ENCODE results near the gene NRP1.

Gene NRP1

DNA sequence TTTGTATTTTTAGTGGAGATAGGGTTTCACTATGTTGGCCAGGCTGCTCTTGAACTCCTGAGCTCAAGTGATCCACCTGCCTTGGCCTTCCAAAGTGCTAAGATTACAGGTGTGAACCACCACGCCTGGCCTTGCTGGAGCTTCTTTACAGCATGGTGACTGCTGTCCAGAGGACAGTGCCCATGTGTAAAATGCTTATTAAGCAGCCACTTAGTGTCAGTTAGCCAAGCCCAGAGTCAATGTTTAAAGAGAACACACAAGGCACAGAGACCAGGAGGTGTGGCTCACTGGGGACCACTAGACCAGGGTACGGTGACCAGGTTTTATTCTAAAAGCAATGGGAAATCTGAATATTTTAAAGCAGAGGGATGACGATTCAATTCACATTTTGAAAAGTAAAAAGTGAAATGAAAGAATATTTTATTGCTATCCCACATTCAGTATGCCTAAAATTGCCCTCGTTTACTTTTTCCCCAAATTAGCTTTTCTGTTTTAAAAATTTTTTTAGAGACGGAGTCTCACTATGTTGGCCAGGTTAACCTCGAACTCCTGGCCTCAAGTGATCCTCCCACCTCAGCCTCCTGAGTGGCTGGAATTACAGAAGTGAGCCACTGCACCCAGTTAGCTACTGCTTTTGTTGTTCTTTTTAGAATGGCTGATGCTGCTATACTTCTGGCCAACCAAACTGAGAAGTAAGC is 172.8 kb downstream of the NRP1 start:
- Histone ChIP-seq H3K4me3 (ENCODE audit: low read length in 2 of 2) (no peak overlapping the region), H3K4me1 (ENCODE audit: control insufficient read depth, insufficient read depth, low read length) (no peaks in the 10 kb centered on the region), H3K27ac (ENCODE audit: low read length) (no peak overlapping the region), H3K36me3 (ENCODE audit: control insufficient read depth in 2 of 2, insufficient read depth in 2 of 2, low read length in 2 of 2) (no peaks in the 10 kb centered on the region), H3K9me3 (ENCODE audit: control insufficient read depth in 2 of 2, low read length in 2 of 2) (peaks cover 0 to 2% of the 10 kb centered on the region in 2 donors), H3K27me3 (ENCODE audit: control insufficient read depth in 1 of 2, insufficient read depth in 2 of 2, low read length in 2 of 2) (no peaks in the 10 kb centered on the region), H3K9ac (ENCODE audit: low read length in 2 of 2) (no peak overlapping the region)

DNA sequence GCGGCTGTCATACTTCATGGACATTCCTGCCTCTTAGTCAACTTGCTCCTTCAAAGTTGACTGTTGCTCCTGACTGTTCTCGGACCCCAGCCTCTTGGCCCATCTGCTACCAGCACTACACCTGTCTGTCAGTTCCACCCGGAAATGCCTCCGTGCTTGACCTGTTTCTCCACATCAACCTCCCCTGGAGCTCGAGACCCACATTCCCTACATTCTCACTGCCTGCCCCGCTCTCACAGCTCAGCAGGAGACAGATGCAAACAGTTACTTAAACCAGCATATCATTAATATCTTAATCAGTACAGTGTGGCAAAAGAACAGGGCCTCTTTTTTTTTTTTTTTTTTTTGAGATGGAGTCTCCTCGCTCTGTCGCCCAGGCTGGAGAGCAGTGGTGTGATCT is 174.3 kb downstream of the NRP1 start:
- Histone ChIP-seq H3K27me3 (ENCODE audit: control insufficient read depth in 1 of 2, insufficient read depth in 2 of 2, low read length in 2 of 2) (no peaks in the 10 kb centered on the region), H3K4me1 (ENCODE audit: control insufficient read depth, insufficient read depth, low read length) (no peaks in the 10 kb centered on the region), H3K4me3 (ENCODE audit: low read length in 2 of 2) (no peak overlapping the region), H3K9ac (ENCODE audit: low read length in 2 of 2) (no peak overlapping the region), H3K9me3 (ENCODE audit: control insufficient read depth in 2 of 2, low read length in 2 of 2) (no peaks in the 10 kb centered on the region), H3K36me3 (ENCODE audit: control insufficient read depth in 2 of 2, insufficient read depth in 2 of 2, low read length in 2 of 2) (no peaks in the 10 kb centered on the region), H3K27ac (ENCODE audit: low read length) (no peak overlapping the region)

DNA sequence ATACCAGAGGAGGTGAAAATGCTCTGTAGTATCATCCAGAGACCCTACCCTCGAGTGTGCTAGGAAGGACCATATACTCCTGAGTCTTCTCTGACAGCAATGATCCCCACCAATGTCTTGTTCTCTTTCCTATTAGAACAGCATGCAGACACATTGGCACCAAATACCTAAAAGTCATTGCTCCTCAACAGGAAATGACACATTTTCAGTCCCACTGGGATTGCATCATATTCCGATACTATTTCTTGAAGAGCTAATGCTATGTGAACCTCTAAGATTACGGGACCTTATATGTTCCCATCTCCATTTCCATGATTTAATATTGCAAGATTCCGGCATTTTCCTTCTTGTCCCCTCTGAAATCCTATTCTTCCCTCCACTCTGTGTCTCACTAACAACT is 177.4 kb downstream of the NRP1 start:
- no peak overlapping the region for H3K9ac ChIP-seq (ENCODE audit: low read length in 2 of 2)
- H3K27ac ChIP-seq (ENCODE audit: low read length): no peak overlapping the region

DNA sequence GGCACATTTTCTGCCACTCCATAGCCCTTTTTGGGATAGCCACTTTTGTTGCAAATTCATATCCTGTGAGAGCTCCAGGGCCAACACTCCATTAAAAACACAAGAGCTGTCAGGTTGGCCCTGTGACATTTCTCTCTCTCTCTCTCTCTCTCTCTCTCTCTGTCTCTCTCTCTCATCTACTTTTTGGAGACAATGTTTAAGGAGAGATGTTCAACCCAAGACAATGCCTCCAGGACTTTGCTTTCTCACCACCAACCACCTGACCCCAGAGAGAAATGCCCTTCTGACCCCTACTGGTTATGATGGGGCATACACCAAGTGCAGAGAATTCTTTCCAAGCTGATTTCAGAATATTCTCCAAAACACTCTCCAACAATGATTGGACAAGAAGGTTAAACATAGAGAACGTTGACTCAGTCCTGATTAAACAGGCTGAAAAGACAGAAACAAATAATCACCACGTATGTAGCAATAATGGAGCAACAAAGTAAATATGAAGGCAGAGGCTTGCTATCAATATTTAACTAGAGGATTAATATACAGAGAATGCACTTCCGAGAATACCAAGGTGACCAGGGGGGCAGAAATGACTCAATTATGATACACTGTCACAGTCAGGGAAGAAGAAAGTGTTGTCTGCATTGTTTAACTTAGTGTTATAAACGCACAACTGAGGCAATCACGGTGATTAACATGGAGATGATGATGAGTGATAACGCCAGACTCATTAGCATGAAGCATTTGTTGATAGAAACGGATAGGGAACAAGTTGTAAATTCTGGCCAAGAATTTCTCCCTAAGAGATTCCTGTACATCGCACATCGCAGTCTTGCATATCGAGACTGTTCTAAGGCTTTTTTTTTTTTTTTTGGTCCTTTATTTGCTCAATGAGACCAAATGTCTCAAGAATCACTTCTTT is 178.5 kb downstream of the NRP1 start:
- Histone ChIP-seq H3K27ac (ENCODE audit: low read length) (no peak overlapping the region), H3K4me1 (ENCODE audit: control insufficient read depth, insufficient read depth, low read length) (no peaks in the 10 kb centered on the region), H3K9ac (ENCODE audit: low read length in 2 of 2) (no peak overlapping the region)

More for the DNA sequence above, 177.4 kb downstream of the NRP1 start:
- Histone ChIP-seq H3K36me3 (ENCODE audit: control insufficient read depth in 2 of 2, insufficient read depth in 2 of 2, low read length in 2 of 2) (no peaks in the 10 kb centered on the region), H3K27me3 (ENCODE audit: control insufficient read depth in 1 of 2, insufficient read depth in 2 of 2, low read length in 2 of 2) (no peaks in the 10 kb centered on the region), H3K9me3 (ENCODE audit: control insufficient read depth in 2 of 2, low read length in 2 of 2) (no peaks in the 10 kb centered on the region), H3K4me1 (ENCODE audit: control insufficient read depth, insufficient read depth, low read length) (no peaks in the 10 kb centered on the region), H3K4me3 (ENCODE audit: low read length in 2 of 2) (no peak overlapping the region)

DNA sequence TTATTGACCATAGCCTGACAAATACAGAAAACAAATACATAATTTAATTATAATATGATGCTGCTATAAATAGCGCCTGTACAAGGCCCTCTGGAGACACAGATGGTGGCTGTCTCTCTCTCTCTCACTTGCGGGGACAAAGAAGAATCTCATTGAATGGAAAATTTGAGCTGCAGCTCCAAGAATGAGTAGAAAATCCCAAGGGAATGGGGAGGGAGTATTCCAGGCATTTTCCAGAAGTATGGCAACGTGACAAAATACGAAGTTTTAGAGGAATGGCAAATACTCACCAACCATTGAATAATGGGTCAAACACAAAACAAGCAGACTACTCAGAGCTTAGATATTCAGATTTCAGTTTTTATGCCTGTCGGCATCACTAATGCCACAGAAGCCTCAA is 179.9 kb downstream of the NRP1 start:
- Histone ChIP-seq H3K36me3 (ENCODE audit: control insufficient read depth in 2 of 2, insufficient read depth in 2 of 2, low read length in 2 of 2) (no peaks in the 10 kb centered on the region), H3K27me3 (ENCODE audit: control insufficient read depth in 1 of 2, insufficient read depth in 2 of 2, low read length in 2 of 2) (no peaks in the 10 kb centered on the region), H3K9ac (ENCODE audit: low read length in 2 of 2) (no peak overlapping the region), H3K4me3 (ENCODE audit: low read length in 2 of 2) (no peak overlapping the region), H3K27ac (ENCODE audit: low read length) (no peak overlapping the region), H3K9me3 (ENCODE audit: control insufficient read depth in 2 of 2, low read length in 2 of 2) (no peaks in the 10 kb centered on the region), H3K4me1 (ENCODE audit: control insufficient read depth, insufficient read depth, low read length) (no peaks in the 10 kb centered on the region)

More for the DNA sequence above, 178.5 kb downstream of the NRP1 start:
- Histone ChIP-seq H3K27me3 (ENCODE audit: control insufficient read depth in 1 of 2, insufficient read depth in 2 of 2, low read length in 2 of 2) (no peaks in the 10 kb centered on the region), H3K9me3 (ENCODE audit: control insufficient read depth in 2 of 2, low read length in 2 of 2) (no peaks in the 10 kb centered on the region), H3K4me3 (ENCODE audit: low read length in 2 of 2) (no peak overlapping the region), H3K36me3 (ENCODE audit: control insufficient read depth in 2 of 2, insufficient read depth in 2 of 2, low read length in 2 of 2) (no peaks in the 10 kb centered on the region)

DNA sequence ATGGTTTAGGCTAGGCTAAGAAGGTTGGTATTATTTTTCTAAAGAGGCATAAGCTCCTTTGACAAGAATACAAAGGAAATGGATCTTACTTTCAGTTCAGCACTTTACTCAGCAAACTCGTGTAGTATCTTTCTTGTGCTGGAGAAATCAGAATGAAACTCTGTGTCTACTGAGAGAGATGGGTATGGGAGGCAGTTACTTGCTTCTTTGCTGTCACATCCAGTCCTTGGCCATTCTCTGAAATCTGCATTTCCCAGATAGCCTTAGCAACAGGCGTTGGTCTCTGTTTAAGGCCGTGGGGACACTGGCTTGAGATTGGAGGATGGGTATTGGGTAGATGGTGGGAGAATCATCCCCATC is 180.5 kb downstream of the NRP1 start:
- no peaks in the 10 kb centered on the region for H3K4me1 ChIP-seq (ENCODE audit: control insufficient read depth, insufficient read depth, low read length)
- H3K36me3 ChIP-seq (ENCODE audit: control insufficient read depth in 2 of 2, insufficient read depth in 2 of 2, low read length in 2 of 2): no peaks in the 10 kb centered on the region
- no peaks in the 10 kb centered on the region for H3K27me3 ChIP-seq (ENCODE audit: control insufficient read depth in 1 of 2, insufficient read depth in 2 of 2, low read length in 2 of 2)
- no peak overlapping the region for H3K4me3 ChIP-seq (ENCODE audit: low read length in 2 of 2)
- H3K9ac ChIP-seq (ENCODE audit: low read length in 2 of 2): no peak overlapping the region
- H3K9me3 ChIP-seq (ENCODE audit: control insufficient read depth in 2 of 2, low read length in 2 of 2): no peaks in the 10 kb centered on the region
- H3K27ac ChIP-seq (ENCODE audit: low read length): no peak overlapping the region

DNA sequence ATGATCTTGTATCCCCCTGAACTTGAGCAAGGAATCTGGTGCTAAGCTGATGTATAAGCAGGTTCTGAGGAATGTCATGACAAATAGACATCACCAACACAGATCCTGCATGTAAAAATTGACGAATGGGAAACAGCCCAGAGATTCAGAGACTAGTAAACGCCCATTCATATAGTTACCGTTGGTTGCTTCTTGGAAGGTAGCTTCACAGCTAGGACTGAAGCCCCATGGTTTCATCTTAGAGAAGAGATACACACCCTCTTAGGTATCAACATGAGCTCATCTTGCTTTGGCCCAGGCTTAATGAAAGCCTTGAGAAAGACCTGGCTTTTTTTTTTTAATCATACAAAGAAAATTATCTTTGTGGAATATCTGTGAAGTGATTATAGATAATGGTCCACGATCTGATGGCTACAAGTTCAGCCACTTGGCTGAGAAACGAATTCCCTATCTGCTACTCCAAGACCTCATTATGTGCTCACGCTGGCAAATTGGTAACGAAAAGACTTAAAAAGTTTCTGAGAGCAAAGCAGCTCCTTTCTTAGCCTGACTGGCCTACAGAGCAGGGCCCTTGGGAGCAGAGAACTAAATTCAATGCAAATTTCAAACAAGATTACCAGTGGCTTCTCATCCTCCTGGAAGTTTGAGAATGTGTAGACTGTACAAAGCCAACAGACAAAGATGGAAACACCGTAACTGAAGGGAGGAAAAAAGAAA is 181.1 kb downstream of the NRP1 start:
- H3K36me3 ChIP-seq (ENCODE audit: control insufficient read depth in 2 of 2, insufficient read depth in 2 of 2, low read length in 2 of 2): no peaks in the 10 kb centered on the region
- H3K4me3 ChIP-seq (ENCODE audit: low read length in 2 of 2): no peak overlapping the region
- H3K27me3 ChIP-seq (ENCODE audit: control insufficient read depth in 1 of 2, insufficient read depth in 2 of 2, low read length in 2 of 2): no peaks in the 10 kb centered on the region
- no peak overlapping the region for H3K27ac ChIP-seq (ENCODE audit: low read length)
- H3K9ac ChIP-seq (ENCODE audit: low read length in 2 of 2): no peak overlapping the region
- no peaks in the 10 kb centered on the region for H3K9me3 ChIP-seq (ENCODE audit: control insufficient read depth in 2 of 2, low read length in 2 of 2)
- H3K4me1 ChIP-seq (ENCODE audit: control insufficient read depth, insufficient read depth, low read length): no peaks in the 10 kb centered on the region

DNA sequence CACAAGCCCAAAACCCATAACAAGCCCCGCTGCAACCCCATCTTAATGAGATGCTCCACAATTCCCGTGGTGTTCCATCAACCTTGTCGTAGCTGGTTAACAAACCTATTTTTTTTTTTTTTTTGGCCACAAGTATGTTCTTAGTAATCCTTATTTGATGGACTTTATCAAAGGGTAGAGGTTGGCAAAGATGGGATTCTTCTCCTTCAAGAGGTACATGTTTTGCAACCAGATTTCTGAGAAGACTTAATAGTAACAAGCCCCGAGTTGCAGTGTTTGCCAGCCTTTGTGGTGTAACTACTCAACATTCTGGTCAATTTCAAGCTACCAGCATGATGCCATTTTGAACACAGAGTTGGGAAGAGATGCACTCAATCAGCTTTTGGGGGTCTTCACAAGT is 181.7 kb downstream of the NRP1 start:
- Histone ChIP-seq H3K4me1 (ENCODE audit: control insufficient read depth, insufficient read depth, low read length) (no peaks in the 10 kb centered on the region), H3K27ac (ENCODE audit: low read length) (no peak overlapping the region), H3K9ac (ENCODE audit: low read length in 2 of 2) (no peak overlapping the region)

DNA sequence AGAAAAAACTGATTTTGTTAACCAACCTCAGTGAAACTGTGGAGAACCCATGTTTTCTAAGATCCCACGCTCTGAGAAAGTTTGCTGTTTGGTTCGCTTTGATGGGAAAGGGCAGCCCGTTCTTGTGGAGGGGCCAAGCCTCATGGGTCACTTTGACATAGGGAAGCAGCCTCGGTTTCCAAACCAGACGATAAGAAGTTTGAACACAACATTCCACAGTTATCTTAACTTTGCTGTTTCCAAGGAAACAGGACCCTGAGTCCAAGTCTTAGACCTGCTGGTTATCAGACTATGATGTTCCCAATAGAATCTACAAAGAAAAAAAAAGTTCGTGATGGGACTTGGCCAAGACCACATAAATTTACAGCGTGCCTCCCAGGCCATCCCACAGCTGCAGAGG is 182.3 kb downstream of the NRP1 start:
- no peaks in the 10 kb centered on the region for H3K4me1 ChIP-seq (ENCODE audit: control insufficient read depth, insufficient read depth, low read length)
- H3K4me3 ChIP-seq (ENCODE audit: low read length in 2 of 2): no peak overlapping the region
- no peaks in the 10 kb centered on the region for H3K27me3 ChIP-seq (ENCODE audit: control insufficient read depth in 1 of 2, insufficient read depth in 2 of 2, low read length in 2 of 2)
- H3K27ac ChIP-seq (ENCODE audit: low read length): no peak overlapping the region
- no peak overlapping the region for H3K9ac ChIP-seq (ENCODE audit: low read length in 2 of 2)
- no peaks in the 10 kb centered on the region for H3K9me3 ChIP-seq (ENCODE audit: control insufficient read depth in 2 of 2, low read length in 2 of 2)
- H3K36me3 ChIP-seq (ENCODE audit: control insufficient read depth in 2 of 2, insufficient read depth in 2 of 2, low read length in 2 of 2): no peaks in the 10 kb centered on the region

More for the DNA sequence above, 181.7 kb downstream of the NRP1 start:
- no peaks in the 10 kb centered on the region for H3K9me3 ChIP-seq (ENCODE audit: control insufficient read depth in 2 of 2, low read length in 2 of 2)
- no peaks in the 10 kb centered on the region for H3K27me3 ChIP-seq (ENCODE audit: control insufficient read depth in 1 of 2, insufficient read depth in 2 of 2, low read length in 2 of 2)
- H3K4me3 ChIP-seq (ENCODE audit: low read length in 2 of 2): no peak overlapping the region
- H3K36me3 ChIP-seq (ENCODE audit: control insufficient read depth in 2 of 2, insufficient read depth in 2 of 2, low read length in 2 of 2): no peaks in the 10 kb centered on the region

DNA sequence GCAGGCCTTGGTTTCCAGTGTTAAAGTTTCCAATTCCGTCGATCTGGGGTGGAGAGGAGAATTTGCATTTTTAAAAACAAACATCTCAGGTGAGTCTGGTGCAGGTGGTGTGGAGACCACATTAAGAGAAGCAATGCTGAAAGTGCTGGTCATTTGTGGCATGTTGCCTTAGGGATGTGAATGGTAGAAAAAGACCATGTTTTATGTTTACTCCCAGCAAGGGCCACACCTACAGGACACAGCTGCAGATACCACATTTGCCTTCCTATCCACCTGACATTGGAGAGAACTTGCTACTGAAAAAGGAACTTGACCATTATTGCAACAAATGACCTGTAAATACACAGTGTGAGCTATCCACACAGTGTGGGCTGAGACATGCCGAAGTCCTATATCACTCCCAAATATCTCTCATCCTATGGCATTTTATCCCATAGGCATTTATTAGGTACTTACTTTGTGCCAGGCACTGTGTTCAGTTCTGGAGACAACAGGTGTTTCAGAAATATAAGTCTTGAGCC is 183.1 kb downstream of the NRP1 start:
- no peaks in the 10 kb centered on the region for H3K4me1 ChIP-seq (ENCODE audit: control insufficient read depth, insufficient read depth, low read length)
- no peaks in the 10 kb centered on the region for H3K36me3 ChIP-seq (ENCODE audit: control insufficient read depth in 2 of 2, insufficient read depth in 2 of 2, low read length in 2 of 2)
- no peaks in the 10 kb centered on the region for H3K27me3 ChIP-seq (ENCODE audit: control insufficient read depth in 1 of 2, insufficient read depth in 2 of 2, low read length in 2 of 2)
- no peak overlapping the region for H3K9ac ChIP-seq (ENCODE audit: low read length in 2 of 2)
- no peaks in the 10 kb centered on the region for H3K9me3 ChIP-seq (ENCODE audit: control insufficient read depth in 2 of 2, low read length in 2 of 2)
- no peak overlapping the region for H3K4me3 ChIP-seq (ENCODE audit: low read length in 2 of 2)
- no peak overlapping the region for H3K27ac ChIP-seq (ENCODE audit: low read length)
